Thymus (tissue), 11 donors: ENCODE measurements around the gene SUCLG2. TPM values are rescaled to one million over a fixed set of nuclear protein-coding genes. Genes with fewer than 3 reads are reported as not detected.

Source experiments
- DNase-seq, 9 donors: peaks; one replicate each; pipeline ENCODE4 v3.0.0-alpha.2; 2013; ENCODE audit warnings: low spot score in 9 of 9, low read depth in 6 of 9, missing footprints in 1 of 9
- H3K27ac ChIP-seq, 2 donors: one replicate each; pipeline ENCODE4 v1.5.1; 2013; ENCODE audit warnings: control low read depth in 1 of 2, low read depth in 1 of 2, low read length in 1 of 2, mild to moderate bottlenecking in 1 of 2, moderate library complexity in 1 of 2
- H3K27me3 ChIP-seq, 2 donors: one replicate each; pipeline ENCODE4 v1.5.1; 2013; ENCODE audit warnings: low read length in 1 of 2; ENCODE audit not compliant: control insufficient read depth in 2 of 2, insufficient read depth in 1 of 2
- H3K36me3 ChIP-seq, 2 donors: one replicate each; pipeline ENCODE4 v1.5.1; 2013; ENCODE audit warnings: low read length in 1 of 2, mild to moderate bottlenecking in 1 of 2, moderate library complexity in 1 of 2; ENCODE audit not compliant: control insufficient read depth in 2 of 2, insufficient read depth in 2 of 2
- H3K4me1 ChIP-seq, 2 donors: one replicate each; pipeline ENCODE4 v1.5.1; 2013; ENCODE audit warnings: low read length in 2 of 2; ENCODE audit not compliant: control insufficient read depth in 2 of 2, insufficient read depth in 2 of 2
- H3K4me3 ChIP-seq, 2 donors: one replicate each; pipeline ENCODE4 v1.5.1; 2013; ENCODE audit warnings: low read length in 2 of 2, control low read depth in 1 of 2, mild to moderate bottlenecking in 1 of 2
- H3K9me3 ChIP-seq, 2 donors: one replicate each; pipeline ENCODE4 v1.5.1; 2013; ENCODE audit warnings: low read length in 1 of 2, mild to moderate bottlenecking in 1 of 2; ENCODE audit not compliant: control insufficient read depth in 2 of 2, insufficient read depth in 1 of 2
- WGBS: extraction: QIAGEN DNeasy Blood & Tissue Kit; methylation state at CpG from one replicate; pipeline ENCODE4 v1.1.7; 2013; 5-methylcytosine and 5-hydroxymethylcytosine counted together
- polyA plus RNA-seq: library from polyadenylated mRNA; stranded (reverse); fragments of 200-250 nt; gene quantifications from one replicate; pipeline ENCODE4 v1.2.3, GENCODE V29; 2013
- total RNA-seq: library from RNA; stranded (reverse); fragments of 120-200 nt; gene quantifications from one replicate; pipeline ENCODE4 v1.2.4, GENCODE V29; 2013
- donor health status: healthy.

The SUCLG2 gene
- total and polyA plus RNA-seq, 2 donors = 24.1 to 38.3 TPM

GRCh38 chr3:67478423-67478822 is 176.0 kb downstream of the SUCLG2 start:
- H3K4me3 ChIP-seq = no peak overlapping the region
- H3K27ac ChIP-seq = no peak overlapping the region
- no peak for DNase-seq
- 97% methylated on average over 7 of the region's 7 CpGs for WGBS
- H3K27me3 ChIP-seq = no peaks in the 10 kb centered on the region
- no peaks in the 10 kb centered on the region for H3K4me1 ChIP-seq
- H3K36me3 ChIP-seq = no peaks in the 10 kb centered on the region
- no peaks in the 10 kb centered on the region for H3K9me3 ChIP-seq

DNA sequence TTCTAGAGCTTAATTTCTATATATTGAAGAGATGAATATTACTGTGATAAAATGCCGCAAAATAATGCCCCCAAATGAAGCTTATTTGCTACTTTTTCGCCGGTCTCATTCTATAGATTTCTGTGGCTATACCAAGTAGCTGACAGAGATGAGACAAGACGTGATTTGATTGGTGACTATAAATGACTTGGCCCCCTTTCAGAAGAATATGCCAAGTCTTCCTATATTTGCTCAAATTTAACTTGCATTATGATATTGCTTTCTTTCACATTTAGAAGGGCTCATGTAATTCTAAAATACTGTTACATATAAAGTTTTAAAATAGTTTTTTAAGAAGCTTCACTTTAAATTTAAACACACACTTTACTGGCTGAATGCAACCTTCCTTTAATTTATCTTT is 180.1 kb downstream of the SUCLG2 start:
- H3K4me3 ChIP-seq = no peak overlapping the region
- 98% methylated on average over 4 of the region's 4 CpGs for WGBS

GRCh38 chr3:67472674-67473201 is 181.7 kb downstream of the SUCLG2 start:
- Histone ChIP-seq H3K27me3 (no peaks in the 10 kb centered on the region), H3K4me1 (no peaks in the 10 kb centered on the region), H3K36me3 (no peaks in the 10 kb centered on the region), H3K9me3 (no peaks in the 10 kb centered on the region), H3K27ac (no peak overlapping the region), H3K4me3 (no peak overlapping the region)
- WGBS = 96% methylated on average over 2 of the region's 2 CpGs
- DNase-seq = no peak

More for the DNA sequence above, 180.1 kb downstream of the SUCLG2 start:
- Histone ChIP-seq H3K36me3 (no peaks in the 10 kb centered on the region), H3K4me1 (no peaks in the 10 kb centered on the region), H3K9me3 (no peaks in the 10 kb centered on the region), H3K27me3 (no peaks in the 10 kb centered on the region), H3K27ac (no peak overlapping the region)
- no peak for DNase-seq

GRCh38 chr3:67470207-67470606 is 184.2 kb downstream of the SUCLG2 start:
- Histone ChIP-seq H3K27ac (no peak overlapping the region), H3K27me3 (no peaks in the 10 kb centered on the region), H3K9me3 (no peaks in the 10 kb centered on the region), H3K4me1 (no peaks in the 10 kb centered on the region), H3K4me3 (no peak overlapping the region), H3K36me3 (no peaks in the 10 kb centered on the region)
- WGBS = 95% methylated on average over 1 of the region's 1 CpG
- no peak for DNase-seq

DNA sequence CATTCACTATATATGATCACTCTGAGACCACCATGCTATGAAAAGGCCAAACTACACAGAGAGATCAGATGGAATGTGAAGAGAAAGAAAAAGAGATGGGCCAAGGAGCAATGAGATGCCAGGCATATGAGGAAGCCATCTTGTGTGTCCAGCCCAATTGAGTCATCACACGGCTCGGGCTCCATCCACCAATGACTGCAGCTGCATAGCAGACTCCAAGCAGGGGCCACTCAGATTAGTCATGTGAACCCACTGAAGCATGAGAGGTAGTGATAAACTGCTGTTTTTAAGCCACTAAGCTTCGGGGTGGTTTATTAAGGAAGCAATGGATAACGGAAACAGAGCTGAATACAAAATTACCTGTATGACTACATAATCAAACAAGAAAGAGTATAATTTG is 185.9 kb downstream of the SUCLG2 start:
- no peaks in the 10 kb centered on the region for H3K9me3 ChIP-seq
- no peaks in the 10 kb centered on the region for H3K27me3 ChIP-seq
- no peak overlapping the region for H3K4me3 ChIP-seq
- H3K4me1 ChIP-seq = no peaks in the 10 kb centered on the region
- H3K27ac ChIP-seq = no peak overlapping the region
- DNase-seq = no peak
- WGBS = over 99% methylated on average over 4 of the region's 4 CpGs
- H3K36me3 ChIP-seq = no peaks in the 10 kb centered on the region

DNA sequence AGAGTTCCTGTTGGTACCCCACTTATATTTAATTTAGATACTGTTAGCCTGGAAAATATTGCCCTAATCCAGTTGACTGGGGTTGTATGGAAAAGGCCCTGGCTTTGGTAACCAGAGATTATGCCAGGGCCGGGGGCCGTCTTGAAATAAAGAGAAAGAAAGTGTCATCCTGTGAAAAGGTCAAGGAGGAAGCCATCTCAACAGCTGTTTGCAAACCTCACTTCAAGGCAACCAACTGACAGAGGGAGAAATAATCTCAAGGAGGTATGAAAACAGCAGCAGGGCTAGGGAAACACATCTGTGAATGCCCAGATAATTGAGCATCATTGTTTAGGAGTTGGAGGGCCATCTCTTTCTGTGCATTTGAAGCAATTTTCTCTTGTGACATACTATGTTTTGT is 190.8 kb downstream of the SUCLG2 start:
- H3K27me3 ChIP-seq = no peaks in the 10 kb centered on the region
- no peaks in the 10 kb centered on the region for H3K36me3 ChIP-seq
- no peaks in the 10 kb centered on the region for H3K9me3 ChIP-seq
- no peak overlapping the region for H3K4me3 ChIP-seq
- H3K4me1 ChIP-seq = no peaks in the 10 kb centered on the region
- DNase-seq = no peak
- 97% methylated on average over 2 of the region's 2 CpGs for WGBS
- H3K27ac ChIP-seq = no peak overlapping the region

- no peaks in the 10 kb centered on the region for H3K27me3 ChIP-seq
- DNase-seq = no peak
- no peaks in the 10 kb centered on the region for H3K4me1 ChIP-seq
- no peaks in the 10 kb centered on the region for H3K36me3 ChIP-seq
- H3K9me3 ChIP-seq = no peaks in the 10 kb centered on the region
- H3K4me3 ChIP-seq = no peak overlapping the region
- whole genome bisulfite sequencing = 94% methylated on average over 5 of the region's 5 CpGs
- no peak overlapping the region for H3K27ac ChIP-seq
These were observed 192.2 kb downstream of the SUCLG2 start for GRCh38 chr3:67462187-67462586.

- H3K36me3 ChIP-seq = no peaks in the 10 kb centered on the region
- H3K27ac ChIP-seq = no peak overlapping the region
- no peak overlapping the region for H3K4me3 ChIP-seq
- no peaks in the 10 kb centered on the region for H3K27me3 ChIP-seq
- no peaks in the 10 kb centered on the region for H3K9me3 ChIP-seq
- H3K4me1 ChIP-seq = no peaks in the 10 kb centered on the region
- WGBS = 97% methylated on average over 3 of the region's 3 CpGs
- no peak for DNase-seq
These were observed 192.7 kb downstream of the SUCLG2 start for GRCh38 chr3:67461667-67462142.

GRCh38 chr3:67460841-67461510 is 193.4 kb downstream of the SUCLG2 start:
- Histone ChIP-seq H3K4me3 (no peak overlapping the region), H3K4me1 (no peaks in the 10 kb centered on the region), H3K9me3 (no peaks in the 10 kb centered on the region), H3K27me3 (no peaks in the 10 kb centered on the region), H3K36me3 (no peaks in the 10 kb centered on the region), H3K27ac (no peak overlapping the region)
- WGBS = 96% methylated on average over 8 of the region's 8 CpGs
- DNase-seq = no peak
